PC-3 (cell line): Measurements from ENCODE around the gene ZSWIM4.

ENCODE experiments used
- EZH2 ChIP-seq: fragments of 300-600 bp; sonication (generic); IDR thresholded peaks from one replicate; pipeline ENCODE4 v1.6.1; 2017; ENCODE audit warnings: antibody characterized with exemption, mild to moderate bottlenecking, low read length; ENCODE audit not compliant: unreplicated experiment
- EZH2phosphoT487 ChIP-seq: fragments of 300-600 bp; sonication (generic); IDR thresholded peaks from 2 replicates; pipeline ENCODE4 v1.6.1; 2018; ENCODE audit warnings: mild to moderate bottlenecking, antibody characterized with exemption, low read length, borderline replicate concordance
- TF ChIP-seq, protein P1 (sequence below): fragments of 300-600 bp; sonication (generic); conservative IDR thresholded peaks from 2 replicates; pipeline ENCODE4 v1.5.1; 2017; ENCODE audit warnings: antibody characterized with exemption, low read depth, mild to moderate bottlenecking, low read length

DNA sequence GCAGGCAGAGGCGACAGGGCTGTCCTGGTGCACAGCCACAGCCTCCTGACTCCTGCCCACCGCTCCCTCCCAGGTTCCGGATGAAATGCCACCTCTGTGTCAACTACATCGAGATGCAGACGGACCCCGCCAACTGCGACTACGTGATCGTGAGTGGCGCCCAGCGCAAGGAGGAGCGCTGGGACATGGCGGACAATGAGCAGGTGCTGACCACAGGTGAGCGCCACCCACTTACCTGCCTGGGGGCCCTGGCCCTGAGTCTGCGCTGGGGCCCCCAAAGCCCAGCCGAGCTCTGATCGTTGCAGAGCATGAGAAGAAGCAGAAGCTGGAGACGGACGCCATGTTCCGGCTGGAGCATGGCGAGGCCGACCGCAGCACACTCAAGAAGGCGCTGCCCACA lies 36.4 kb upstream of the ZSWIM4 start:
- TF ChIP-seq, protein P1, sequence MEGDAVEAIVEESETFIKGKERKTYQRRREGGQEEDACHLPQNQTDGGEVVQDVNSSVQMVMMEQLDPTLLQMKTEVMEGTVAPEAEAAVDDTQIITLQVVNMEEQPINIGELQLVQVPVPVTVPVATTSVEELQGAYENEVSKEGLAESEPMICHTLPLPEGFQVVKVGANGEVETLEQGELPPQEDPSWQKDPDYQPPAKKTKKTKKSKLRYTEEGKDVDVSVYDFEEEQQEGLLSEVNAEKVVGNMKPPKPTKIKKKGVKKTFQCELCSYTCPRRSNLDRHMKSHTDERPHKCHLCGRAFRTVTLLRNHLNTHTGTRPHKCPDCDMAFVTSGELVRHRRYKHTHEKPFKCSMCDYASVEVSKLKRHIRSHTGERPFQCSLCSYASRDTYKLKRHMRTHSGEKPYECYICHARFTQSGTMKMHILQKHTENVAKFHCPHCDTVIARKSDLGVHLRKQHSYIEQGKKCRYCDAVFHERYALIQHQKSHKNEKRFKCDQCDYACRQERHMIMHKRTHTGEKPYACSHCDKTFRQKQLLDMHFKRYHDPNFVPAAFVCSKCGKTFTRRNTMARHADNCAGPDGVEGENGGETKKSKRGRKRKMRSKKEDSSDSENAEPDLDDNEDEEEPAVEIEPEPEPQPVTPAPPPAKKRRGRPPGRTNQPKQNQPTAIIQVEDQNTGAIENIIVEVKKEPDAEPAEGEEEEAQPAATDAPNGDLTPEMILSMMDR = no peak
- TF ChIP-seq EZH2 = no peak
- TF ChIP-seq EZH2phosphoT487 = no peak
